Vagina (tissue), 2 donors: Measurements from ENCODE around the gene CDKL1.

Source experiments
- POLR2A ChIP-seq, 2 donors: fragments of 450-650 bp; IDR thresholded peaks; one replicate each; pipeline ENCODE4 v1.6.1; 2017; ENCODE audit warnings: antibody characterized with exemption in 2 of 2, mild to moderate bottlenecking in 2 of 2, moderate library complexity in 2 of 2
- TF ChIP-seq, protein P1 (sequence below), 3 experiments: fragments of 450-650 bp in 2 of 3; fragments of 200-600 bp in 1 of 3; sonication (generic) in 1 of 3; IDR thresholded peaks; one replicate each; pipeline ENCODE4 v1.5.1; 2017 to 2019; ENCODE audit warnings: antibody characterized with exemption in 3 of 3, mild to moderate bottlenecking in 2 of 3, moderate library complexity in 2 of 3

DNA sequence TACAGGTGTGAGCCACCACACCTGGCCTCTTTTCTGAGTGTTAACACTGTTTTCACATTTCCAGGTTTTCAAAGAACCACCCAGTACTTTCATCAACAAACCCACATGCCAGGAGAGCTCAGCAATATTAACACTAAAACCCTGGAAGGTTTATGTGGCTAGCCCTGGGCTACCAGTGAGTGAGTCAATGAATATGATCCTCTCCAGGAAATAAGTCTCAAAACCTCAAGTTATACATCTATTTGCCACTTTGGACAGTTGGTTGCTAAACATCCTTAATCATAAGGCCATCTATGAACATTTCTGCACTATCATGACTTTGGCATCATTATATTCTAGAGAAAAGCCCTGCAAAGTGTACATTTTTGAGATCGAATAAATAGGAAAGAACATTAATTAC lies 6.3 kb upstream of the CDKL1 start:
- TF ChIP-seq, protein P1, sequence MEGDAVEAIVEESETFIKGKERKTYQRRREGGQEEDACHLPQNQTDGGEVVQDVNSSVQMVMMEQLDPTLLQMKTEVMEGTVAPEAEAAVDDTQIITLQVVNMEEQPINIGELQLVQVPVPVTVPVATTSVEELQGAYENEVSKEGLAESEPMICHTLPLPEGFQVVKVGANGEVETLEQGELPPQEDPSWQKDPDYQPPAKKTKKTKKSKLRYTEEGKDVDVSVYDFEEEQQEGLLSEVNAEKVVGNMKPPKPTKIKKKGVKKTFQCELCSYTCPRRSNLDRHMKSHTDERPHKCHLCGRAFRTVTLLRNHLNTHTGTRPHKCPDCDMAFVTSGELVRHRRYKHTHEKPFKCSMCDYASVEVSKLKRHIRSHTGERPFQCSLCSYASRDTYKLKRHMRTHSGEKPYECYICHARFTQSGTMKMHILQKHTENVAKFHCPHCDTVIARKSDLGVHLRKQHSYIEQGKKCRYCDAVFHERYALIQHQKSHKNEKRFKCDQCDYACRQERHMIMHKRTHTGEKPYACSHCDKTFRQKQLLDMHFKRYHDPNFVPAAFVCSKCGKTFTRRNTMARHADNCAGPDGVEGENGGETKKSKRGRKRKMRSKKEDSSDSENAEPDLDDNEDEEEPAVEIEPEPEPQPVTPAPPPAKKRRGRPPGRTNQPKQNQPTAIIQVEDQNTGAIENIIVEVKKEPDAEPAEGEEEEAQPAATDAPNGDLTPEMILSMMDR (IDR thresholded peaks at IDR 0.05), result no peak
- no peak for TF ChIP-seq POLR2A (IDR thresholded peaks at IDR 0.05)
